GM19193 (cell line): ENCODE measurements around the gene CD300LB.

Experiments
- POLR2A ChIP-seq: IDR thresholded peaks from 4 replicates; pipeline ENCODE4 v1.6.1; 2011; ENCODE audit not compliant: insufficient read depth, insufficient read length; ENCODE audit errors: extremely low read depth

CD300LB gene

DNA sequence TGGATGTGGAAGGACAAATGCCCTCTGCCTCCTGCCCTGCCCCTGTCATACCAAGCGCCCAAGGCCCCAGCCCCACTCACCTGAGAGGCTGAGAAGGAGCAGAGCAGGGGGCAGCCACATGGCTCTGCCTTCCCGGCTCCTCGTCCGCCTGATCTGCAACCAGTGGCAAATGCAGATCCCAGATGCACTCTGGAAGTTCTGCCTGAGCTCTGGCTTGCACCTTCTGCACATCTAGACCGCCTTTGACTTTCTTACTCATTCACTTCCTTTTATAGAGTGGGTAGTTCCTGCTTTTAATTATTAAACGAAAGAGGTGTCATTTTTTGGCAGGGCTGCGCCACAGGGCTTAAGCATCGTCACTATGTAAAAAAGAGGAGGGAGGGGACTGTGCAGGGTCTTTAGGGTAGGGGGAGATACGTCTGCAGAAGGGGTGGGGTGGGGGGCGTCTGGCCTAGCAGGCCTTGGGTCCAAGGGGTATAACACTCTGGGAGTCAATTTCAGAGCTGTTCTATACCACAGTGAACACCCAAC lies at the start of gene CD300LB:
Gene CD300LB (minus strand): TSS at position 245 of the 531 bp plus-strand sequence. CDS start 125 bp downstream, at position 120.
- peak; percentile 17 for TF ChIP-seq POLR2A

DNA sequence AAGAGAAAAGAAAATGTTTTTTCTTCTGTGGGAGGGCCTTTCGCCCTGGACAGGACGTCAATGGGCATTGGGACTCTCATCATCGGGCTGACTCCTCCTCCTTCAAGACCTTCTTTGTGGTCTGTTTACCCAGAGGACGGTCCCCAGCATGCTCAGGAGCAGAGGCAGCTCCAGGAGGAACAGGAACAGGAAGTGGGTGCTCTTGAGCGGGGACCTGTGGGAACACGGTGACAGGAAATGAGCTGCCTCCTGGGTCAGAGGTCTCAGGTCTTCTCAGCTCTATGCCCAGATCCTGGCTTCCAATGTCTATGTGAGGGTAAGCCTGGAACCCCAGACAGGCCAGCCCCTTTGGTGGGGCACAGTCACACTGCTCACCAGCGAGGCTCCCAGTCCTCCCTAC lies 48.6 kb upstream of the CD300LB start:
- no peak for TF ChIP-seq POLR2A

DNA sequence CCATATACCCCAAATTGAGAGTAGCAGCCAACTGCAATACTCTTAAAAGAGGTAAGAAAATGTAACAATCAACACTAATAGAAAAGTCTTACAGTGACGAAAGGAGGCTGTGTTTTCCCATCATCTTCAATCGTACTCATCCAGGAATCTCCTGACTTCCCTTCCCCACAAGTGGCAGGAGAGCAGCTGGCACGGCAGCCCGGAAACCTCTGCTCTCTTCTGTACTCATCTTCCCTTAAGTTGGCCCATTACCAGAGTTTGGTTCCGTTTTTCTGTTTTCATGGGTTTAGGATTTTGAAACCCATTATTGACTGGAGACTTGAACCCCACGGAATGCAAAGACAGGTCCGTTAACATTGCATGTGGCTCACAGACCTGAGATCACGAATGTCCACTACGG lies 47.7 kb upstream of the CD300LB start:
- TF ChIP-seq POLR2A: no peak

DNA sequence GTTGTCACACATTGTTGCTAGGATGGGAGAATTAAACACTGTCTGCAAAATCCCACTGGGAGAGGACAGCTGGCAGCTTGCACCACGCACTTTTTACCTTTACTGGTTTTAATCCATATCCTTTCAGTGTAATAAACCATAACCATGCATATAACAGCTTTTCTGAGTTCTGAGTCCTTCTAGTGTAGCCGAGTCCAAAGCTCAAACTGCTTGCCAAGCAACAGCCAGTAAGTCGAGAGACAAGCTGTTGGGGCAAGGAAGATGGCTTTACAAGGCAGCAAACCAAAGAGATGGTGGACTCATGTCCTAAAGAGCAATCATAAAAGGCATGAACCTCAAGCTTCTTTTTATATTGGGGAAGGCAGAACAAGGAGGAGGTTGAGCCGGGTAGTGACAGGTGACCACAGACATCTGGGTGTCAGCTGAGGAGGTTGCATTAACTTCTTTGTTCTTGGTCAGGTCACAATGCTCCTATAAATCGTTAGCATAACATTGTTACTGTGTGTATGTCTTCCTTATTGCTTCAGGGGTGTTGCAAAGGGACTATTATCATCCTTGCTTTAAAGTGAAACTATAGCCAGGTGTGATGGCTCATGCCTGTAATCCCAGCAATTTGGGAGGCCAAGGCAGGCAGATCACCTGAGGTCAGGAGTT lies 43.3 kb upstream of the CD300LB start:
- TF ChIP-seq POLR2A: no peak

DNA sequence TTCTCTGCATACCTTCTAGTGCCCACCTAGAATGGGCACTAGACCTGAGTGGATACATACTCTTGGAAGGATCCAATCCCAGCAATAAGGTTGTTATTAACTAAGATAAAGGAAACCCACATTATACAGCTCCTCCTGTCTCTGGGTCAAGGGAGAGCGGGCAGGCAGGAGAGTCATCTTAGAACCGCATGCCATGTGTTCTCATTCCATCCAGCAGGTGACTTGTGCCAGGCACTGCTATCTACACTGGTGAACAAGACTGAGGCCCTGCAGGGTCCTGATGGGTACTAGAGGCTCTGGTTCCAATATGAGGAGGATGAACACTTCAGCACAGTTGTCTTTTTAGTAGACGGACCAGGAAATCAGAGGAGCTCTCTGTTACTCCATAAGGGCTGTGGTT lies 41.9 kb upstream of the CD300LB start:
- no peak for TF ChIP-seq POLR2A

DNA sequence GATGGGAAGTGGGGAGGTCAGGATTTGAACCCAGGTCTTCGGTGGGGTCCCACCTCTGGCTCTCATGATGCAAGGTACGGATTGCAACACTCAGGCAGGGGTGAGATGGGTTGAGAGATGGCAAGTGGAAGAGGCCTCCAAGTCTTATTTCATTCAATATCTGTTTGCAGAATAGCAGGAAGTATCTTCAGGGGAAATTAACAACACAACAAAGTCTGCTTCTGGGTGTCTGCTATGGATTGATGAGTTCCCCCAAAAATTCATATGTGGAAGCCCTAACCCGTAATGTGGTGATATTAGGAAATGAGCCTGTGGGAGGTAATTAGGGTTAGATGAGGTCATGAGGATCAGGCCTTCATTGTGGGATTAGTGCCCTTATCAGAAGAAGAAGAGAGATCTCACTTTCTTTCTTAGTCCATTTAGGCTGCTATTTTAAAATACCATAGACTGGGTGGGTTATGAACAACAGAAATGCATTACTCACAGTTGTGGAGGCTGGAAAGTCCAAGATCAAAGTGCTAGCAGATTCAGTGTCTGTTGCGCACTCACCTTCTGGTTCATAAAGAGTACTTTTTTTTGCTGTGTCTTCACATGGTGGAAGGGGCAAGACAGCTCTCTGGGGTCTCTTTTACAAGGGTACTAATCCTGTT lies 40.5 kb upstream of the CD300LB start:
- TF ChIP-seq POLR2A: no peak

DNA sequence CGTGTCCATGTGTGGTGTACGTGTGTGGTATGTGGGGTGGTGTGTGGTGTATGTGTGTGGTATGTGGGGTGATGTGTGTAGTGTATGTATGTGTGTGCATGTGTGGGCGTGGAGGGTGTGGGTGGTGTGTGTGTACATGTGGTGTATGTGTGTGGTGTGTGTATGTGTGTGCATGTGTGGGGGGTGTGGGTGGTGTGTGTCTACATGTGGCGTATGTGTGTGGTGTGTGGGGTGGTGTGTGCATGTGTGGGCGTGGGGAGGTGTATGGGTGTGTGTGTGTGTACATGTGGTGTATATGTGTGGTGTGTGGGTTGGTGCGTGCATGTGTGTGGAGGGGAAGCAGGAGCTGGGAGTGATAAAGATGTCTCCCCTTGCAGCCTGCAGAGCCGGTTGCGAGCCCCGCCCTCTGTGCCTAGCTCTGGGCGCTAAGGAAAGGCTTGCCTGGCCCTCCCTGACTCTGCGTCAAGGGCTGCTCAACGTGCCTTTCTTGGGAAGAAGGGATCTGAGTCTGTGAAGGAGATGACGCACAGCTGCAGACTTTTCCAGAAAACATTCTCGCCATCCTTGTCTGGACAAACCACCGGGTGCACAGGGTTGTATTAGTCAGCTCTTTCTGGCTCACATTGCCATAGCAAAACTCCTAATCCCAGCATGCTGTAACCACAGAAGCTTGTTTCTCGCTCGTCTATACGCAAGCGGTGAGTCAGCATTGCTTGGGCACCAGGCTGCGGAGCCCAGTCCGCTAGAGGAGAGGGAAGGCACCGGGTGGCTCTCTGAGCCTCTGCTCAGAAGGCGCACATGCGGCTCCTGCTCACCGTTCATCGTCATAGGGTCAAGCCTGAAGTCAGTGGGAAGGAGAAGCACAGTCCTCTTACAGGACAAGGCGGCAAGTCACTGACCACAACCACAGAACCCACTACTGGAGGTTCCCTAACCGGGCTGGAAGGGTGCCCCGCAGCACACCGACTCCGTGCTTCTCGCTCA lies 38.0 kb upstream of the CD300LB start:
- no peak for TF ChIP-seq POLR2A

DNA sequence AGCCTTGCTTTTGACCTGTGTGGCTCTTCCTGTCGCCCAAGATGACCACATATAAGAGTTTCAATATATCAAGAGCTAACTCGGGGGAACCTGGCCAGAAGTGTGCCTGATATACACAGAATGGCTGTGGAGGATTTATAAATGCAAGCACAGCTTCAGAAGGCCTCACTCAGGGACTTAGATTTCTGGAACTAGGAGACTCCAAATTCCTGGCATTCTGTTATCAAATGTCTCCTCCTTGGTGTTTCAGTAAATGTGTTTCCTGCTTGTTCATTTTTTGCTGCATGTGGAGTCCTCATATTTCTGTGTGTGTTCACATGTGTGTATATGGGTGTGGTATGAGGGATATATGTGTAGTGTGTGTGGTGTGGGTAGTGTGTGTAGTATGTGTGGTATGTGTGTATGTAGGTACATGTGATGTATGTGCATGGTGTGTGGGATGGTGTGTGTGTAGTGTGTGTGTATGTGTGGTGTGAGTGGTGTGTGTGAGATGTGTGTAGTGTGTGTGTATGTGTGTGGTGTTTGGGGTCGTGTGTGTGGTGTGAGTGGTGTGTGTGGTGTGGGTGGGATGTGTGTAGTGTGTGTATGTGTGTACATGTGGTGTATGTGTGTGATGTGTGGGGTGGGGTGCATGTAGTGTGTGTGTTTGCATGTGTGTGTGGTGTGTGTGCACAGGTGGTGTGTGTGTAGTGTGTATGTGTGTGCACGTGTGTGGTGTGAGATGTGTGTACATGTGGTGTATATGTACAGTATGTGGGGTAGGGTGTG lies 37.0 kb upstream of the CD300LB start:
- TF ChIP-seq POLR2A: no peak

DNA sequence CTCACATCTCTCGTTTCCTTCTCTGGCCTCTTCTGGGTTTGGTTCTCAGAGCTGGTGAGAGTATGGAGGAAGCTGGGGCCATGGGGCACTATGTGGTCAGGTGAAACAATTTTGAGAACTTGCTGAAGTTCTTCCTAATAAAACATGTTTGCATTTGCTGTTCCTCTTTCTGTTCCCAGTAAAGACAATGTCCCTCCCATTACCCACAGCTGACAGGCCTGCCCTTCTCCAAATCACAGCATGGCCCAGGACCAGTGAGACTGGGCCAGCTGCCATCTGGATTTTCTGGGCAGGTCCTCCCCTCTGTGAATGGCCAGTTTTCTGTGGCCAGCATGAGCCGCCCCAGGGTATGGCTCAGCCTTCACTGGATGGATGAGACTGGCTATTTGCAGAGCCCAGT lies 36.1 kb upstream of the CD300LB start, which contains the start of gene CD300H:
Gene CD300H (minus strand): TSS at position 113 of the 400 bp plus-strand sequence.
- TF ChIP-seq POLR2A: no peak

DNA sequence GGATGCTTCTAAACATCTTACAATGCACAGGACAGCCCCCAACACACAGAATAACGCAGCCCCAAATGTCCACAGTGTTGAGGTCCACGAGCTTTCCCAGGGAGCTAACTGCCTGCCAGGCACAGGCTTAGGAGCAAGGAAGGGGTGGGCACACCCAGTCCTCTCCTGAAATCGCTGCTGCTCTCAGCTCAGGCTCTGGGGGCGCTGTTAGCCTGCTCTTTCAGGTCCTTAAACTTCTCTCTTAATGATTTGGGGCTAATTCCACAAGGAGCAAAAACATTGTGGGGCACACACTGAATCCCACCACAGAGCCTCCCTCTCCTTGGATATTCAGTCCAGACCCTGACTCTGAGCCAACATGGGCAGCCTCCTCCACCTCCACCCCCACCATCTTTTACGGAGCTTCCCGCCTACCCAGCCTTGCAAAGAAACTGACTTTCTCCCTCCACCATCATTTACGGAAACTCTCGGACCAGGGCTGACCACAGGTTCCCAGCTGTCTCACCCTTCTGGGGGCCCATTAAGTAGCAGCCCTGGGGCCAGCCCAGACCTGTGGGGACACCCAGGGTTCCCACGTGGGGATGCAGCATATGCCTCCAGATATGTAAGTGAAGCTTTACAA lies 35.0 kb upstream of the CD300LB start:
- no peak for TF ChIP-seq POLR2A

DNA sequence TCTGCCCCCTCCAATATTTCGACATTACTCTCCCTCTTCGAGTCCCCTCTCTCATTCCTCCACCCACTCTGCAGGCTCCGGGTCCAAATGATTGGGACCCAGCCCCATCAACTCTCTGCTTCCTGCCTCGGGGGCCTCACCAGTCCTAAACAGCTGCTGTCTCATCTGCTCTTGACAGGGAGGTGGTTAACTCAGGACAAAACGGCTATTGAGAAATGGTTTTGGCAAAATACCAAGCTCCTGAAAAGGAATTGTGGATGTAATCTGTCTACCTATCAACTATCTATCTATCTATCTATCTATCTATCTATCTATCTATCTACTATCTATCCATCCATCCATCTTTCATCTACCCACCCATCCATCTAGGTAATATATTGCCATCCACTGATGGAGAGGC lies 33.9 kb upstream of the CD300LB start:
- no peak for TF ChIP-seq POLR2A

DNA sequence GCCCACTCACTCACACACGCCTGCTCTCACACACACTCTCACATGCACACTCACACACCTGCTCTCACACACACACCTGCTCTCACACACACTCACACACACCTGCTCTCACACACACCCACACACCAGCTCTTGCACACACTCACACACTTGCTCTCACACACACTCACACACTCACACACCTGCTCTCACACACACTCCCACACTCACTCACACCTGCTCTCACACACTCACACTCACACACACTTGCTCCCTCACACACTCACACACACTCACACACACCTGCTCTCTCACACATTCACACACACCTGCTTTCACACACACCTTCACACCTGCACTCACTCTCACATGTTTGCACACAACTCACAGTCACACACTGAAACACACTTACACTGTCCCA lies 32.1 kb upstream of the CD300LB start:
- no peak for TF ChIP-seq POLR2A

DNA sequence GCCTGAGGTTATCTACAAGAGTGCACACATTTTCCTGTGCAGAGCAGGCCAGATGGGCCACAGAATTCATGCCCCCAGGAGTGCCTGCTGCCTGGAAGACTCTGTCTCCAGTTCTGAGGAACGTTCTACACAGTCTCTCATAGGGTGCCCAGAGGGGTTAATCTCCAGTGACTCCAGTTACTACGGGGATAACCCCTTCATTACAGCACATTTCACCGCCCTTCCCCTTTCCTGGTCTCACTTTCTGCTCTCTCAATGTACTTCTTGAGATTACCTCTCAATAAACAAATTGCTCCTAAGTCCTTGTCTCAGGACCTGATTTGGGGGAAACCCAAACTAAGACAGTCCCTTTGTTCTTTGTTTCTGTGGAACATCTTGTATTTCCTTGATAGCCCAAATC lies 30.3 kb upstream of the CD300LB start:
- TF ChIP-seq POLR2A: no peak
